ENCODE data around the gene DICER1. TPM values are rescaled to one million over a fixed set of nuclear protein-coding genes. Genes with fewer than 3 reads are reported as not detected.

DICER1 gene
- total RNA-seq, 1 experiment from 2014 or later, result 57.1 TPM

DNA sequence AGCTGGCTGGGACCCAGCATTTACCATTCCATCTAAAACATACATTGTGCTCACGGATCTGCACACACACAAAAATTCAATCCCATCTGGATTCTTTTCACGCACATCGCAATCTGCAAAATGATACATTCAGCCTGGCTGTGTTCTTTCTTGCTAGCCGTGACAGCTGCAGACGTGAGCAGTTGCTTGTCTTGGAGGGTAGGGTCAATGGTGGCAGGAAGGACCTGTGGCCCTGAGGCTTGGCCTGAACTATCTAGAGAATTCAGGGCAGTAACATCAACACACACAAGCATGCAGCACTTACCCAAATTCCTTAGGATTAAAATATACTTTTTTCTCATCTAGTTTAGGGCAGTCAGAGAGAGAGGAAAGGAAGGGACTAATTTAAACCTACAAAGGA lies 72.0 kb downstream of the DICER1 start:
- no peak for DNase-seq (ENCODE audit: low spot score)
- no peaks in the 10 kb centered on the region for H3K9me3 ChIP-seq (ENCODE audit: low read depth, low read length, poor library complexity, severe bottlenecking)
- no TSS peak for BruUV-seq (replicated peaks)
- peaks cover 14% of the 10 kb centered on the region for H3K4me1 ChIP-seq (ENCODE audit: insufficient read depth, low read length, poor library complexity, severe bottlenecking)
- TF ChIP-seq, protein P1, sequence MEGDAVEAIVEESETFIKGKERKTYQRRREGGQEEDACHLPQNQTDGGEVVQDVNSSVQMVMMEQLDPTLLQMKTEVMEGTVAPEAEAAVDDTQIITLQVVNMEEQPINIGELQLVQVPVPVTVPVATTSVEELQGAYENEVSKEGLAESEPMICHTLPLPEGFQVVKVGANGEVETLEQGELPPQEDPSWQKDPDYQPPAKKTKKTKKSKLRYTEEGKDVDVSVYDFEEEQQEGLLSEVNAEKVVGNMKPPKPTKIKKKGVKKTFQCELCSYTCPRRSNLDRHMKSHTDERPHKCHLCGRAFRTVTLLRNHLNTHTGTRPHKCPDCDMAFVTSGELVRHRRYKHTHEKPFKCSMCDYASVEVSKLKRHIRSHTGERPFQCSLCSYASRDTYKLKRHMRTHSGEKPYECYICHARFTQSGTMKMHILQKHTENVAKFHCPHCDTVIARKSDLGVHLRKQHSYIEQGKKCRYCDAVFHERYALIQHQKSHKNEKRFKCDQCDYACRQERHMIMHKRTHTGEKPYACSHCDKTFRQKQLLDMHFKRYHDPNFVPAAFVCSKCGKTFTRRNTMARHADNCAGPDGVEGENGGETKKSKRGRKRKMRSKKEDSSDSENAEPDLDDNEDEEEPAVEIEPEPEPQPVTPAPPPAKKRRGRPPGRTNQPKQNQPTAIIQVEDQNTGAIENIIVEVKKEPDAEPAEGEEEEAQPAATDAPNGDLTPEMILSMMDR (conservative IDR thresholded peaks at IDR 0.05; ENCODE audit: low read depth, low read length), result no peak
- no peak for TF ChIP-seq EZH2 (IDR thresholded peaks at IDR 0.05; ENCODE audit: borderline replicate concordance, low read depth, low read length, poor library complexity, severe bottlenecking)
- intact Hi-C loops (cut with micrococcal nuclease; ENCODE audit: unreplicated experiment), result no loop called here
- H3K27ac ChIP-seq (ENCODE audit: low read depth, low read length, poor library complexity, severe bottlenecking), result no peak overlapping the region
- no peaks in the 10 kb centered on the region for H3K27me3 ChIP-seq (replicated peaks; ENCODE audit: insufficient read depth, low read depth, low read length, poor library complexity)
- H3K36me3 ChIP-seq (ENCODE audit: insufficient read depth, low read length, poor library complexity, severe bottlenecking), result peaks cover 30% of the 10 kb centered on the region
- ChIA-PET CTCF (no interaction called here), POLR2A (ENCODE audit: low non-redundant PET) (no interaction called here)
- no peak overlapping the region for H3K4me3 ChIP-seq (ENCODE audit: low read depth, low read length, poor library complexity, severe bottlenecking)

DNA sequence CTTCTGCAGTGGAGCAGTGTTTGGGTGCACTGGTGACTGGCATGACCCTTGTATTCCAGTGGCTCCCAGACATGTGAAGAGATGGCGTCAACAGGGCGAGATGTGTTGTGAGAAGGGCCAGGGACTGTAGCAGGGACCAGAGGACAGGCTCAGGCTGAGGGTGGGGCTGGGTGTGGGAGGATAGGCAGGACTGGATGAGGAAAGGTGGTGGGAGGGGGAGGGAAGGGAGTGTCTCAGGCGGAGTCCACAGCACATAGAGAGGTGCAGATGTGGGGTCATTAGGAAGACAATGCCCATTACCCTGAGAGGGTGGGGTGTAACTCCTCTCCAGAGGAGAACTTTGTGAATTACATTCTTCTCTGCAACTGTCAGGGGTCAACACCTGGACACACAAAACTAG lies 78.5 kb downstream of the DICER1 start:
- Histone ChIP-seq H3K27ac (ENCODE audit: low read depth, low read length, poor library complexity, severe bottlenecking) (no peak overlapping the region), H3K36me3 (ENCODE audit: insufficient read depth, low read length, poor library complexity, severe bottlenecking) (no peaks in the 10 kb centered on the region), H3K4me3 (ENCODE audit: low read depth, low read length, poor library complexity, severe bottlenecking) (no peak overlapping the region), H3K27me3 (replicated peaks; ENCODE audit: insufficient read depth, low read depth, low read length, poor library complexity) (no peaks in the 10 kb centered on the region), H3K9me3 (ENCODE audit: low read depth, low read length, poor library complexity, severe bottlenecking) (no peaks in the 10 kb centered on the region), H3K4me1 (ENCODE audit: insufficient read depth, low read length, poor library complexity, severe bottlenecking) (no peaks in the 10 kb centered on the region)
- no peak for TF ChIP-seq EZH2 (IDR thresholded peaks at IDR 0.05; ENCODE audit: borderline replicate concordance, low read depth, low read length, poor library complexity, severe bottlenecking)
- TF ChIP-seq, protein P1 (conservative IDR thresholded peaks at IDR 0.05; ENCODE audit: low read depth, low read length), result no peak
- DNase-seq (ENCODE audit: low spot score), result no peak
- intact Hi-C loops (cut with micrococcal nuclease; ENCODE audit: unreplicated experiment), result no loop called here
- CTCF ChIA-PET, result no interaction called here
- no TSS peak for BruUV-seq (replicated peaks)
- POLR2A ChIA-PET (ENCODE audit: low non-redundant PET), result no interaction called here

DNA sequence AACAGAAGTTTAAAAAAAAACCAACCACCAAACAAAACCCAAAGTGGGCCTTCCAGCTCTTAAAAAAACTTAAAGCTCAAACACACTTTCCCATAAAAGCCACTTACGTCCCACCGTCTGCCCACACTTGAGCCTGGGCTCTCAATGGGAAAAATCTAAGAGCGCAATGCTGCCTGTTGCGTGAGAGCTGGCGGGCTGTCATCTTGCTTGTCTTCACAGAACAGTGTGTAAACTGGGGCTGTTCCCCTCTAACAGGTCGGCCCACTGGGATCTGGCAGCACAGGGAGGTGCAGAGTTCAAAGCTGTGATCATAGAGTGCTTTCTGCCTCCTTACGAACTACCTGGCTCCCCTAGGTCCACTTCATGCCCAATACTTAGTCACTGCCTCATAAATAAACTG lies 80.0 kb downstream of the DICER1 start:
- Histone ChIP-seq H3K4me3 (ENCODE audit: low read depth, low read length, poor library complexity, severe bottlenecking) (no peak overlapping the region), H3K36me3 (ENCODE audit: insufficient read depth, low read length, poor library complexity, severe bottlenecking) (no peaks in the 10 kb centered on the region), H3K27me3 (replicated peaks; ENCODE audit: insufficient read depth, low read depth, low read length, poor library complexity) (no peaks in the 10 kb centered on the region), H3K4me1 (ENCODE audit: insufficient read depth, low read length, poor library complexity, severe bottlenecking) (no peaks in the 10 kb centered on the region), H3K9me3 (ENCODE audit: low read depth, low read length, poor library complexity, severe bottlenecking) (no peaks in the 10 kb centered on the region), H3K27ac (ENCODE audit: low read depth, low read length, poor library complexity, severe bottlenecking) (no peak overlapping the region)
- DNase-seq (ENCODE audit: low spot score), result no peak
- ChIA-PET CTCF (no interaction called here), POLR2A (ENCODE audit: low non-redundant PET) (no interaction called here)
- intact Hi-C loops (cut with micrococcal nuclease; ENCODE audit: unreplicated experiment), result no loop called here
- TF ChIP-seq, protein P1 (conservative IDR thresholded peaks at IDR 0.05; ENCODE audit: low read depth, low read length), result no peak
- TF ChIP-seq EZH2 (IDR thresholded peaks at IDR 0.05; ENCODE audit: borderline replicate concordance, low read depth, low read length, poor library complexity, severe bottlenecking), result no peak
- no TSS peak for BruUV-seq (replicated peaks)
